RPMI7951 (cell line): ENCODE data around the gene TMC4. TPM values are rescaled to one million over a fixed set of nuclear protein-coding genes. Genes with fewer than 3 reads are reported as not detected.
"Not testable (repeated sequence)": the region's sequence is repeated elsewhere in the genome, so short reads cannot be mapped to it uniquely, and the experiment has no call there.

Experiments
- DNase-seq: peaks from one replicate; pipeline ENCODE4 v3.0.0-alpha.2; 2012; ENCODE audit warnings: low read depth
- total RNA-seq: library from RNA; depleted of rRNA; stranded (reverse); fragments of >200 nt; shearing (Covaris generic); gene quantifications from 2 replicates; pipeline ENCODE4 v1.2.3, GENCODE V29; 2014

Gene TMC4
- total RNA-seq, 1 experiment from 2014 or later = not detected

- no peak for DNase-seq
Measured at GRCh38 chr19:54204767-54205468, 32.0 kb upstream of the TMC4 start.

GRCh38 chr19:54203151-54203611, 30.2 kb upstream of the TMC4 start:
- no peak for DNase-seq

GRCh38 chr19:54201980-54202379, 29.0 kb upstream of the TMC4 start:
- no peak for DNase-seq

GRCh38 chr19:54201172-54201701, 28.3 kb upstream of the TMC4 start:
- DNase-seq = no peak

GRCh38 chr19:54199401-54199800, 26.4 kb upstream of the TMC4 start:
- DNase-seq = no peak

GRCh38 chr19:54197121-54197520, 24.2 kb upstream of the TMC4 start:
- DNase-seq = no peak

- no peak for DNase-seq
Measured at GRCh38 chr19:54196536-54196935, 23.6 kb upstream of the TMC4 start.

GRCh38 chr19:54194463-54194862, 21.5 kb upstream of the TMC4 start:
- not testable (repeated sequence) for DNase-seq

- no peak for DNase-seq
Measured at GRCh38 chr19:54193011-54193410, 20.1 kb upstream of the TMC4 start.

GRCh38 chr19:54191811-54192453, 19.0 kb upstream of the TMC4 start:
- DNase-seq = no peak

- DNase-seq = peak; percentile 84
Measured at GRCh38 chr19:54191011-54191810, 18.3 kb upstream of the TMC4 start, which contains the start of gene TSEN34. TSS of gene TSEN34 (plus strand) at chr19:54191308. CDS start at chr19:54191365, 57 bp downstream.

GRCh38 chr19:54190503-54191010, 17.6 kb upstream of the TMC4 start:
- peak; percentile 99 for DNase-seq

- DNase-seq = peak; percentile 100
Measured at GRCh38 chr19:54189735-54190502, 17.0 kb upstream of the TMC4 start.

- no peak for DNase-seq
Measured at GRCh38 chr19:54189145-54189734, 16.3 kb upstream of the TMC4 start, which contains the start of gene MBOAT7. TSS of gene MBOAT7 (minus strand) at chr19:54189580. CDS start at chr19:54188508, 1,072 bp downstream.

- DNase-seq = peak; percentile 91
Measured at GRCh38 chr19:54188215-54188871, 15.4 kb upstream of the TMC4 start.

GRCh38 chr19:54186934-54187381, 14.0 kb upstream of the TMC4 start:
- DNase-seq = no peak

GRCh38 chr19:54186351-54186750, 13.4 kb upstream of the TMC4 start:
- no peak for DNase-seq

GRCh38 chr19:54183431-54183830, 10.5 kb upstream of the TMC4 start:
- no peak for DNase-seq

GRCh38 chr19:54181894-54182293, 8.9 kb upstream of the TMC4 start:
- DNase-seq = not testable (repeated sequence)

- no peak for DNase-seq
Measured at GRCh38 chr19:54180691-54181091, 7.7 kb upstream of the TMC4 start.
